Gastrocnemius medialis (tissue), 4 donors: ENCODE data around the gene ZNF516. TPM values are rescaled to one million over a fixed set of nuclear protein-coding genes. Genes with fewer than 3 reads are reported as not detected.

Experiments used
- ATAC-seq, 2 donors: fragments of 150-250 bp; one replicate each; pipeline ENCODE4 v1.9.1; 2016
- DNase-seq, 2 donors: peaks; one replicate each; pipeline ENCODE4 v3.0.0-alpha.2; 2019
- H3K27ac ChIP-seq, 4 donors: fragments of 200-600 bp; sonication (generic); 1 replicate in 1 of 4; 2 replicates in 3 of 4; pipeline ENCODE4 v1.5.1; 2016 to 2018; ENCODE audit warnings: mild to moderate bottlenecking in 2 of 4, moderate library complexity in 1 of 4
- H3K27me3 ChIP-seq, 3 donors: fragments of 200-600 bp; sonication (generic) in 2 of 3; 1 replicate in 1 of 3; 2 replicates in 2 of 3; pipeline versions ENCODE4 v1.5.1 to v1.6.0; 2016 to 2019; ENCODE audit warnings: mild to moderate bottlenecking in 1 of 3, moderate library complexity in 1 of 3
- H3K36me3 ChIP-seq, 2 donors: fragments of 200-600 bp; sonication (generic) in 1 of 2; one replicate each; pipeline ENCODE4 v1.5.1; 2017 to 2018
- H3K4me1 ChIP-seq, 2 donors: fragments of 200-600 bp; sonication (generic) in 1 of 2; one replicate each; pipeline ENCODE4 v1.5.1; 2016 to 2017; ENCODE audit warnings: mild to moderate bottlenecking in 2 of 2
- H3K4me3 ChIP-seq, 4 donors: fragments of 200-600 bp; sonication (generic) in 3 of 4; 1 replicate in 1 of 4; 2 replicates in 3 of 4; pipeline ENCODE4 v1.5.1; 2016 to 2019; ENCODE audit warnings: mild to moderate bottlenecking in 2 of 4
- H3K9me3 ChIP-seq, 3 donors: fragments of 200-600 bp; sonication (generic) in 2 of 3; 1 replicate in 1 of 3; 2 replicates in 2 of 3; pipeline ENCODE4 v1.5.1; 2016 to 2019
- CTCF ChIP-seq, 5 experiments: fragments of 450-650 bp in 3 of 5; fragments of 200-600 bp in 2 of 5; sonication (generic) in 2 of 5; IDR thresholded peaks in 4 of 5; conservative IDR thresholded peaks in 1 of 5; 1 replicate in 4 of 5; 2 replicates in 1 of 5; pipeline ENCODE4 v1.5.1; 2016 to 2019; ENCODE audit warnings: antibody characterized with exemption in 5 of 5, mild to moderate bottlenecking in 3 of 5, moderate library complexity in 3 of 5
- POLR2A ChIP-seq, 2 donors: fragments of 450-650 bp; IDR thresholded peaks; one replicate each; pipeline ENCODE4 v1.6.1; 2017; ENCODE audit warnings: antibody characterized with exemption in 2 of 2, mild to moderate bottlenecking in 2 of 2, moderate library complexity in 2 of 2
- in situ Hi-C, 4 donors: fragments of 200-750 bp; cut with MboI; loops; one replicate each; pipeline versions ENCODE4 v1.15.0 to v1.8.0; 2017; ENCODE audit warnings: low sequenced_read_pairs in 4 of 4
- intact Hi-C: fragments of 100-400 bp; cut with DNase I; formaldehyde crosslinking; loops from one replicate; pipeline ENCODE4 v1.15.1; 2023; ENCODE audit warnings: low total_unique reads
- total RNA-seq, 4 donors: library from RNA; depleted of rRNA; stranded (reverse); fragments of >200 nt; gene quantifications; one replicate each; pipeline versions ENCODE4 v1.1.0 to v1.2.3, GENCODE V29; 2016

Gene ZNF516
- total RNA-seq, 4 donors from 2014 or later, result 8.4 to 19.3 (median 12.4) TPM

GRCh38 chr18:76487782-76488181, 7.3 kb downstream of the ZNF516 start:
- Histone ChIP-seq H3K4me3 (no peak overlapping the region), H3K4me1 (peaks cover 42 to 46% of the 10 kb centered on the region in 2 donors), H3K27me3 (no peaks in the 10 kb centered on the region), H3K27ac (peak overlapping the region in 2 of 4 donors; percentile 38 to 98), H3K36me3 (no peaks in the 10 kb centered on the region), H3K9me3 (no peaks in the 10 kb centered on the region)
- in situ Hi-C loops (no loop called here), intact Hi-C loops (loop anchor here (5.0 kb wide), 1 partner anchor 335 kb away; the partner anchor contains the start of gene ZNF236)
- ATAC-seq (no peak), DNase-seq (no peak)
- TF ChIP-seq CTCF (IDR thresholded peaks at IDR 0.05 in 4 of 5, conservative IDR thresholded peaks at IDR 0.05 in 1 of 5) (no peak), POLR2A (IDR thresholded peaks at IDR 0.05) (no peak)

- H3K36me3 ChIP-seq, result no peaks in the 10 kb centered on the region
- no peak for ATAC-seq
- no peaks in the 10 kb centered on the region for H3K27me3 ChIP-seq
- peaks cover 42 to 46% of the 10 kb centered on the region in 2 donors for H3K4me1 ChIP-seq
- H3K27ac ChIP-seq, result no peak overlapping the region
- H3K9me3 ChIP-seq, result no peaks in the 10 kb centered on the region
- in situ Hi-C loops (no loop called here), intact Hi-C loops (loop anchor here (5.0 kb wide), 1 partner anchor 335 kb away; the partner anchor contains the start of gene ZNF236)
- no peak for TF ChIP-seq CTCF (IDR thresholded peaks at IDR 0.05 in 4 of 5, conservative IDR thresholded peaks at IDR 0.05 in 1 of 5)
- no peak for TF ChIP-seq POLR2A (IDR thresholded peaks at IDR 0.05)
- H3K4me3 ChIP-seq, result no peak overlapping the region
- no peak for DNase-seq
Measured at GRCh38 chr18:76487070-76487469, 8.0 kb downstream of the ZNF516 start.

- intact Hi-C loops, result loop anchor here (5.0 kb wide), 1 partner anchor 336 kb away; the partner anchor contains the start of gene ZNF236
- TF ChIP-seq POLR2A (IDR thresholded peaks at IDR 0.05), result no peak
- no peak for TF ChIP-seq CTCF (IDR thresholded peaks at IDR 0.05 in 4 of 5, conservative IDR thresholded peaks at IDR 0.05 in 1 of 5)
- no peak for ATAC-seq
- Histone ChIP-seq H3K4me1 (peaks cover 42 to 46% of the 10 kb centered on the region in 2 donors), H3K27ac (no peak overlapping the region), H3K4me3 (no peak overlapping the region), H3K36me3 (no peaks in the 10 kb centered on the region), H3K9me3 (no peaks in the 10 kb centered on the region), H3K27me3 (no peaks in the 10 kb centered on the region)
- no peak for DNase-seq
- in situ Hi-C loops, result no loop called here
Measured at GRCh38 chr18:76486574-76486973, 8.5 kb downstream of the ZNF516 start.

- no peak for DNase-seq
- peaks cover 42 to 46% of the 10 kb centered on the region in 2 donors for H3K4me1 ChIP-seq
- no peak for TF ChIP-seq POLR2A (IDR thresholded peaks at IDR 0.05)
- H3K27ac ChIP-seq, result no peak overlapping the region
- no peaks in the 10 kb centered on the region for H3K27me3 ChIP-seq
- intact Hi-C loops, result loop anchor here (5.0 kb wide), 1 partner anchor 336 kb away; the partner anchor contains the start of gene ZNF236
- ATAC-seq, result no peak
- in situ Hi-C loops, result no loop called here
- no peaks in the 10 kb centered on the region for H3K9me3 ChIP-seq
- H3K36me3 ChIP-seq, result no peaks in the 10 kb centered on the region
- no peak overlapping the region for H3K4me3 ChIP-seq
Measured at GRCh38 chr18:76486038-76486437, 9.0 kb downstream of the ZNF516 start.

- ATAC-seq (no peak), DNase-seq (no peak)
- in situ Hi-C loops, result no loop called here
- no peak for TF ChIP-seq CTCF (IDR thresholded peaks at IDR 0.05 in 4 of 5, conservative IDR thresholded peaks at IDR 0.05 in 1 of 5)
- no peak for TF ChIP-seq POLR2A (IDR thresholded peaks at IDR 0.05)
- Histone ChIP-seq H3K27me3 (no peaks in the 10 kb centered on the region), H3K36me3 (no peaks in the 10 kb centered on the region), H3K9me3 (no peaks in the 10 kb centered on the region), H3K4me3 (no peak overlapping the region), H3K27ac (no peak overlapping the region), H3K4me1 (peaks cover 35 to 38% of the 10 kb centered on the region in 2 donors)
- intact Hi-C loops, result loop anchor here (5.0 kb wide), 1 partner anchor 337 kb away; the partner anchor contains the start of gene ZNF236
Measured at GRCh38 chr18:76484749-76485387, 10.2 kb downstream of the ZNF516 start.
